ENCODE results near the gene ARRB2. TPM values are rescaled to one million over a fixed set of nuclear protein-coding genes. Genes with fewer than 3 reads are reported as not detected.

Gene ARRB2
- total and polyA plus RNA-seq, 11 donors = 10.9 to 87.6 (median 23.0) TPM

- intact Hi-C loops (cut with DNase I) = no loop called here
- WGBS, 4 donors = 86 to 92% (median 90%) methylated on average over 7 of the region's 7 CpGs
- H3K27me3 ChIP-seq = no peaks in the 10 kb centered on the region
- no peak for TF ChIP-seq POLR2A (IDR thresholded peaks at IDR 0.05)
- TF ChIP-seq, protein P1, sequence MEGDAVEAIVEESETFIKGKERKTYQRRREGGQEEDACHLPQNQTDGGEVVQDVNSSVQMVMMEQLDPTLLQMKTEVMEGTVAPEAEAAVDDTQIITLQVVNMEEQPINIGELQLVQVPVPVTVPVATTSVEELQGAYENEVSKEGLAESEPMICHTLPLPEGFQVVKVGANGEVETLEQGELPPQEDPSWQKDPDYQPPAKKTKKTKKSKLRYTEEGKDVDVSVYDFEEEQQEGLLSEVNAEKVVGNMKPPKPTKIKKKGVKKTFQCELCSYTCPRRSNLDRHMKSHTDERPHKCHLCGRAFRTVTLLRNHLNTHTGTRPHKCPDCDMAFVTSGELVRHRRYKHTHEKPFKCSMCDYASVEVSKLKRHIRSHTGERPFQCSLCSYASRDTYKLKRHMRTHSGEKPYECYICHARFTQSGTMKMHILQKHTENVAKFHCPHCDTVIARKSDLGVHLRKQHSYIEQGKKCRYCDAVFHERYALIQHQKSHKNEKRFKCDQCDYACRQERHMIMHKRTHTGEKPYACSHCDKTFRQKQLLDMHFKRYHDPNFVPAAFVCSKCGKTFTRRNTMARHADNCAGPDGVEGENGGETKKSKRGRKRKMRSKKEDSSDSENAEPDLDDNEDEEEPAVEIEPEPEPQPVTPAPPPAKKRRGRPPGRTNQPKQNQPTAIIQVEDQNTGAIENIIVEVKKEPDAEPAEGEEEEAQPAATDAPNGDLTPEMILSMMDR (IDR thresholded peaks at IDR 0.05) = no peak
- peaks cover 0 to 58% (median 8%) of the 10 kb centered on the region in 9 donors for H3K36me3 ChIP-seq
- peak overlapping the region in 6 of 12 donors; percentile 28 to 84 (median 52) for H3K27ac ChIP-seq
- no peak overlapping the region for H3K4me3 ChIP-seq
- DNase-seq (no peak), ATAC-seq (no peak)
- H3K9me3 ChIP-seq = no peaks in the 10 kb centered on the region
- H3K4me1 ChIP-seq = peaks cover 0 to 22% (median 1%) of the 10 kb centered on the region in 12 donors
These were observed 10.4 kb downstream of the ARRB2 start for GRCh38 chr17:4720787-4721186.

DNA sequence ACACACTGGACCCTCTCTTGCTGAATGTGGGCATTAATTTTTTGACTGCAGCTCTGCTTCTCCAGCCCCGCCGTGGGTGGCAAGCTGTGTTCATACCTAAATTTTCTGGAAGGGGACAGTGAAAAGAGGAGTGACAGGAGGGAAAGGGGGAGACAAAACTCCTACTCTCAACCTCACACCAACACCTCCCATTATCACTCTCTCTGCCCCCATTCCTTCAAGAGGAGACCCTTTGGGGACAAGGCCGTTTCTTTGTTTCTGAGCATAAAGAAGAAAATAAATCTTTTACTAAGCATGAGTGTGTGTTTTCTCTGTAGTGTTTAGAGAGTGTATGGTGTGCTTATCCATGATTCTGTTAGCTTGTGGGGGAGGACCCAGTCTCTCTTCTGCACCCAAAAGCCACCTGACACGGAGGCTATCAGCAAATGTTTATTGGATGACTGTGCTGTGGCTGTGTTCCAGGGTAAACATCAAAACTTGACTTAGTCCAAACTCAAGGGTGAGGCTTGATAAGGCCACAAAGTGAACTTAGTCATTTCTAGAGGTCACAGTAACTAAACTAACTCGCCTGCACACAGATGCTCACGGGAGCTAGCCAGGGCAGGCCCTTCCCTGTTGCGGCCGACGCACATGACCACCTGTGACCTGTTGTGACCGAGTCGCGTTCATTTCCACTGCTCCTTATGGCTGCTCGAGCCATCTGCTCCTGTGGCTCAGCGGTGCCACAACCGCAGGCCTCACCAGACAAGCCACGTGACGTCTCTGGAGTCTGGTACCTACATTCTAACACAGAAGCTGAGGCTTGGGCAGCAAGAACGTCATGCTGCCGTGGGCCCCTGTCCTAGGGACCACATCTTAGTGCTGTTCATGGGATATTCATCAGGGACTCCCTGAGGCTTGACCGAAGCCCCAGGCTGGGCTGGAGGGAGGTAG lies 11.0 kb downstream of the ARRB2 start:
- DNase-seq = peak in 1 of 5 donors; percentile 41
- peak; percentile 40 to 79 (median 64) for ATAC-seq

GRCh38 chr17:4722678-4723240 lies 12.3 kb downstream of the ARRB2 start:
- H3K4me1 ChIP-seq = peaks cover 0 to 22% (median 1%) of the 10 kb centered on the region in 12 donors
- H3K27me3 ChIP-seq = no peaks in the 10 kb centered on the region
- 86 to 90% (median 89%) methylated on average over 16 of the region's 16 CpGs for WGBS, 4 donors
- ATAC-seq = no peak
- TF ChIP-seq, protein P1 (IDR thresholded peaks at IDR 0.05) = no peak
- no peak for TF ChIP-seq POLR2A (IDR thresholded peaks at IDR 0.05)
- peaks cover 0 to 38% (median 2%) of the 10 kb centered on the region in 9 donors for H3K36me3 ChIP-seq
- no peak for DNase-seq
- intact Hi-C loops (cut with DNase I) = no loop called here
- no peak overlapping the region for H3K27ac ChIP-seq
- no peak overlapping the region for H3K4me3 ChIP-seq
- H3K9me3 ChIP-seq = no peaks in the 10 kb centered on the region

More for the DNA sequence above, 11.0 kb downstream of the ARRB2 start:
- Histone ChIP-seq H3K4me1 (peaks cover 0 to 22% (median 1%) of the 10 kb centered on the region in 12 donors), H3K9me3 (no peaks in the 10 kb centered on the region), H3K36me3 (peaks cover 0 to 51% (median 8%) of the 10 kb centered on the region in 9 donors), H3K4me3 (no peak overlapping the region), H3K27me3 (no peaks in the 10 kb centered on the region), H3K27ac (peak overlapping the region in 10 of 12 donors; percentile 17 to 84 (median 51))
- TF ChIP-seq POLR2A (IDR thresholded peaks at IDR 0.05) = no peak
- TF ChIP-seq, protein P1 (IDR thresholded peaks at IDR 0.05) = no peak
- intact Hi-C loops (cut with DNase I) = no loop called here
- WGBS, 4 donors = 51 to 60% (median 58%) methylated on average over 14 to 20 of the region's 20 CpGs

DNA sequence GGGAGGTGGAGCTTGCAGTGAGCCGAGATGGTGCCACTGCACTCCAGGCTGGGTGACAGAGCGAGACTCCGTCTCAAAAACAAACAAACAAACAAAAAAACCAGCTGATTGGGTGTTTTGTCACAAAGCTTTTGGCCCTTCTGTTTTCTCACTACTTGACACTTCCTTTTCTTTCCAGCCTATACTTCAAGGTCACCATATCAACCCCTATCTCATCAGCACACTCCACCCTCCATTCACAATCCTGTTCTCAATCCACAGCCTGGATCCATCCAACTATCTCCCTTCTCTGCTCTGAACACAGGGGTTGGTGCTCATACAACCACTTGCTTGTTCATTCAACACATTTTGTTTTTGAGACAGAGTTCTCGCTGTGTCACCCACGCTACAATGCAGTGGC lies 14.2 kb downstream of the ARRB2 start:
- intact Hi-C loops (cut with DNase I) = no loop called here
- WGBS, 4 donors = 80 to 86% (median 82%) methylated on average over 5 of the region's 5 CpGs
- TF ChIP-seq, protein P1 (IDR thresholded peaks at IDR 0.05) = no peak
- TF ChIP-seq POLR2A (IDR thresholded peaks at IDR 0.05) = no peak
- ATAC-seq = no peak
- H3K4me1 ChIP-seq = peaks cover 0 to 21% (median 1%) of the 10 kb centered on the region in 12 donors
- H3K4me3 ChIP-seq = no peak overlapping the region
- H3K36me3 ChIP-seq = peaks cover 0 to 19% (median 0%) of the 10 kb centered on the region in 9 donors
- no peaks in the 10 kb centered on the region for H3K9me3 ChIP-seq
- peak overlapping the region in 1 of 12 donors; percentile 37 for H3K27ac ChIP-seq
- no peak for DNase-seq
- H3K27me3 ChIP-seq = no peaks in the 10 kb centered on the region
